ENCODE data around the gene GPRIN3.

GRCh38 chr4:89296896-89297295, 10.7 kb downstream of the GPRIN3 start:
- no peak for TF ChIP-seq POLR2A (IDR thresholded peaks at IDR 0.05; ENCODE audit: low read depth, low read length)
- TF ChIP-seq POLR2AphosphoS5 (IDR thresholded peaks at IDR 0.05; ENCODE audit: low read depth, low read length) = no peak
- no peak for TF ChIP-seq TAF1 (IDR thresholded peaks at IDR 0.05; ENCODE audit: borderline replicate concordance, low read depth, low read length)
